Dedifferentiated amniotic fluid mesenchymal stem cell (primary cell): Measurements from ENCODE around the gene EVC2.

Source experiments
- DNase-seq: peaks from one replicate; pipeline ENCODE4 v3.0.0-alpha.2; 2016; ENCODE audit errors: extremely low spot score

EVC2 gene

DNA sequence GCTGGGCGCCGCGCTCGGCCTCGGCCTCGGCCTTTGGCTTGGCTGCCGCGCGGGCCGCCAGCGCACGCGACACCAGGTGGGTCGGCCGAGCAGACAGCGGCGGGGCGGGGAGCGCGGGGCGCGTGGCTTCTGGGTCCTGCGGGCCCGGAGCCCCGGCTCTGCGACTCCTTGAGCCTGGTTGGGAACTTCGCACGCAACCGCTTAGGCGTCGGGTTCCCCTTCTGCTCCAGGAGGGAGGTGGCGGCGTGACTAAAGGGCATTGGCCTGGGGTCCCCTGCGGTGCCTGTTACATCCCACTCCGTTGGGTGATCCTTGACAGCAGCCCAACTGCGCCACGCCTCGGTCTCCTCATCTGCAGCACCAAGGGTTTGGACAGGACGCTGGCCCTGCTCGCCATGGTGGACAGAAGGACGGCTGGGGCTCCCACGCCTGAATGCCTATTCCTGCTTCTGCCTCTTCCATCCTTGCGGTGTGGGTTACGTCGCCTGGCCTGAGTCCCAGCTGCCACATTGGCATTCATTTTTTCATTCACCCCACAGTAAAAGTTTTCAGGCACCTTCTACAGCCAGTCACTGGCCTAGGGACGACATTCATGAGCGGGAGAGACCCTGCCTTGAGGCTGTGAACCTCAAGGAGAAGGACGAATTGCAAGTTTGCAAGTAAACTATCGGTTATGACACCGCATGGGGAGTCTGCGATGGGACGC lies 3.3 kb upstream of the EVC2 start:
- peak; percentile 39 for DNase-seq

- DNase-seq, result peak; percentile 84
Observed at GRCh38 chr4:5710961-5711478, 2.7 kb upstream of the EVC2 start, which contains the start of gene EVC. Gene EVC (plus strand): TSS chr4:5711201. CDS start chr4:5711381, 180 bp downstream.

DNA sequence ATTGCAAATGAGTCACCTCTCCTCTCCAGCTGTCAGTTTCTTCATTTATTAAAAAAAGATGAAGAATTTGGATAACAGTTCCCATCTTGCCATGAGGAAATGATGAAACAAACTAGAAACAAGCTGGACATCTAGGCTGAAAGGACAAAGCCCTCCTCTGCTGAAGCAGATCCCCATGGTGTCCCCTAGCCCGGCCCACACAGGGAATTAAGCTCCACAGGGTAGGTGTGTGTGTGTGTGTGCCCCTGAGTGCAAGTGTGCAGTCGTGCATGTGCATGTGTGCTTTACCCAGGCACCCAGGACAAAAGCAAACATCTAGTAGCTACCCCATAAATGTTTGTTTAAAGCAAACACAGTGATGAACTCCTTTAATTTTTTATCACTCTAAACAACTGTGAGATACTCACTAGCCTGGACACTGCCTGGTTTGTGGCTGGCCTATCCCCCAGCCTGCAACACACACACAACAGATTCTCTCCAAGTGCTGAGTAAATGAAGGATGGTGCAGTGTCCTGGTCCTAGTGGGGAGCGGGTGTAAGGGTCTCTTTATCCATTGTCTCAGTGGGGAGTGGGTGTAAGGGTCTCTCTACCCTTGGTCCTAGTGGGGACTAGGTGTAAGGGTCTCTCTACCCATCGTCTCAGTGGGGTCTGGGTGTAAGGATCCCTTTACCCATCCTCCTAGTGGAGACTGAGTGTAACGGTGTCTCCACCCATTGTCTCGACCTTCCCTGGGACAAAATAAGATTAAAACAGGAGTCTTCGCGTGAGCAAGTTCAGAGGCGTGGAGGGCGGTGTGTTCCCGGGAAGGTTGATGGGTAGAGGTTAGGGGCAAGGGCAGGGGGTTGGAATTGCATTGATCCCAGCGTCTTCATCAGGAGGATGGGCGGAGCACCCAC lies 2.0 kb upstream of the EVC2 start:
- DNase-seq, result peak; percentile 26

GRCh38 chr4:5709207-5709575 lies 832 bp upstream of the EVC2 start:
- DNase-seq, result no peak

- no peak for DNase-seq
Observed at GRCh38 chr4:5707778-5708448, 446 bp downstream of the EVC2 start.

DNA sequence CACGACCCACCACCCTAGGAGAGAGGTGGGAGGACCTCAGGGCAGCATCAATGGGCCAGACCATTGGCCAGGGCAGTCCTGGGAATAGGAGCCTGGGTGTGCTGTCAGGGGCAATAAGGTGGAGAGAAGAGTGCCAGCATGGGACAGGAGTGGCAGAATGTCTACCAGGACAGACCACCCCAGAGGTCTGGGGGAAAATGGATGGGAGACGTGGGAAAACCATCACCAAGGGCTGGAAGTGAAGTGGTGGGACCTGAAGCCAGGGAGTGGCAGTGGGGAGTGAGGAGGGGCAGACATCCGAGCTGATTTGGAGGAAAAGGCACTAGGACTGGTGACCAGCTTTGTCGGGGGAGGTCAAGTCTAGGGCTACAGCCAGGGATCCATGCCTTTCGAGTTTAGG lies 993 bp downstream of the EVC2 start:
- DNase-seq, result no peak

DNA sequence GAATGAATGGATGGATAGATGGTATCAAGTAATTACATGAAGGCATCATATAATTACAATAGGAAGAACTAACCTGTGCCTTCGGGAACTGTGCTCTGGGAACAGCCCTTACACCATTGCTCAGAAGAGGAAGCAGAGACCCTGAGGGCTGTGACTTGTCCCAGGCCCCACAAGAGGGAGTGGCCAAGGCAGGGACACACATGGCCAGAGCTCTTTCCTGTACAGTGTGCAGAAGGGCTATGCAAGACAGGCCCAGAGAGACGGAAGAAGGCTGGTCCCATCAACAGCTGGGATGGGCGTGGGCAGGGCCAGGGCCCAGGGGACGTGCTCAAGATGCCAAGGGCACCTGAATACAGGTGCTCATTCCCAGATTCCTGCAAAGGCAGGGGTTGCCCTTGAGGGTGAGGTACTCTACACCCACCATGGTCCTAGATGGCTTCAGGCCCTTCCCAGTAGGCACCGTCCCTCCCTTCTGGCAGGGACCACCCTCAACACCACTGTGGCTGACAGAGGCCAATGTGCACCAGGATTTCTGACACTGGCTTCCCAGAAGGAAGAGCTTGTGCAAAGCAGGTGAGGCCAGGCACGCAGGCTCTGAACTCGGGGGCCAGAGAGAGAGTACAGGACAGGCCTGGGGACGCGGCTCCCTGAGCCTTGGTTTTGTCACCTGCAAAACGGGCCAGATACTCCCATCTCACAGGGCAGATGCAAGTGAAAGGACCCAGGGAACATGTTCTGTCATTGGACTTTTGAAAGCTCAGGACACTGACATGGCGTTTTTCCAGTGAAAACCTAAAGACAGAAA lies 1.7 kb downstream of the EVC2 start:
- DNase-seq, result no peak

GRCh38 chr4:5705647-5706320 lies 2.6 kb downstream of the EVC2 start:
- no peak for DNase-seq

- DNase-seq, result no peak
Observed at GRCh38 chr4:5704276-5704675, 4.1 kb downstream of the EVC2 start.

DNA sequence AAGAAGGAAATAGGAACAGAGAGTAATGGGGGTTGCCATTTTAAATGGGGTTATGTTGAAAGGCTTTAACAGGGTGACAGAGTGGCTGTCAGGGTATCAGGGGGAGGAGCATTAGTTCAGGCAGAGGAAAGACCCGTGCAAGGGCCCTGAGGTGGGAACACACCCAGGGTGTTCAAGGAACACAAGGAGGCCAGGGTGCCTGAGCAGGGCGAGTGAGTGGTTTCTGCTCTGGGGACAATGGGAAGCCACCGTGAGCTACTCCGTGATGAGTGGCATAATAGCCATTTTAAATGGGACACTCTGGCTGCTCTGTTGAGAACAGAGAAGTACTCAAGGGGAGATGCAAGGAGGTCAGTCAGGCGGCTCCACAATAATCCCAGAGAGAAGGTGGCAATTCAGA lies 4.5 kb downstream of the EVC2 start:
- DNase-seq, result no peak

DNA sequence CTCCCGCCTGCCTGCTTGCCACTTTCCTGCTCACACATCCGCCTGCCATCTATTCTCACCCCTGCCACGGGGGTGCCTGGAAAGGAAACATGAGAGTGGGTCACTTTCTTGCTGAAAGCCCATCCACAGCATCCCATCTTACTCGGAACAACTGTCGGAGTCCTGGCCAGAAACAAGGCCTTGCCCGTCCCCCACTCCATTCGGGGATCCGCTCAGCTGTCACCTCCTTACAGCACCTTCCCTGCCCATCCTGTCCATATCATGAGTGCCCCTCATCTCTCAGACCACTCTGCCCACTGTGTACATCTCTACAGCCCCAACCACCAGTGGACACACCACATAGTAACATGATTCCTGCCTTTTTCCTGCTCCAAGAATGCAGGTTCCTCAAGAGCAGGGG lies 6.4 kb downstream of the EVC2 start:
- DNase-seq, result no peak

- no peak for DNase-seq
Observed at GRCh38 chr4:5700459-5700858, 7.9 kb downstream of the EVC2 start.

DNA sequence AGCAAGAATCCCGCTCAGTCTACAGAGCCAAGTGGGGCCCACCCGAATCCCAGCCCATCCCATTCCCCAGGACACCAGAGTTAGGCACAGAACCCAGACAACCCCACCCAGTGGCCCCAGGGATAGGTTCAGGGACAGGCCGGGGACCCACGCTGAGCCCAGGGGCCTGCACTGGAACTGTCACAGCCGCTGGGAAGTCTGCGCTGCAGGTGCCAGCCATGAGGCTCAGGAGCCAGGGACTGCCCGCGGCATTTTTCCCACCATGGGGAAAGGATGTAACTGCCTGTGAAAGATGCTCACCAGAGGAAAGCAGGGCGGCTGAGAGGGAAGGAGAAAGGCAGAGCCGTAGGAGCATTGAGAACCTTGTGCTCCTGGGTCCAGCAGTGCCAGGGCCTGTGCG lies 12.0 kb downstream of the EVC2 start:
- DNase-seq, result no peak

GRCh38 chr4:5693871-5694270 lies 14.5 kb downstream of the EVC2 start:
- DNase-seq, result no peak

- no peak for DNase-seq
Observed at GRCh38 chr4:5691491-5692132, 16.7 kb downstream of the EVC2 start.

- DNase-seq, result no peak
Observed at GRCh38 chr4:5689065-5689464, 19.3 kb downstream of the EVC2 start.

- DNase-seq, result no peak
Observed at GRCh38 chr4:5686338-5686737, 22.0 kb downstream of the EVC2 start.

DNA sequence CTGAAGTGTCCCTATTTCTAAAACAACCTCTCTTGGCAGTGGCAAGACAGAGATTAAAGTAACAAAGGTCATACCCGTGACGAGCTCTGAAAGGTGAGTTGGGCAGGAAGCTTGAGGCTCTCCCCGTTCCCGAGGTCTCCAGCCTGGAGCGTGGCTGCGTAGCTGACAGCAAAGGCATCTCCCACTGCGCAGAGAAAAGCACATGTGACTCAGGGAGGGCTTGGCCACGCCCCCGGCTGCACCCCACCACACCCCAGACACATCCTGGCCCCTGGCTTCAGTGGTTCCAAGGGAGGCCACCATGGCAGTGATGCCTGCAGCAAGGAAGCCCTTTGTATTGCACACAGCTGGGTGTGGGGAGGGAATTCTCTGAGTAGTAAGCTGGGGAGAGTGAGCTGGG lies 23.1 kb downstream of the EVC2 start:
- DNase-seq, result no peak

- DNase-seq, result no peak
Observed at GRCh38 chr4:5683566-5683965, 24.8 kb downstream of the EVC2 start.

DNA sequence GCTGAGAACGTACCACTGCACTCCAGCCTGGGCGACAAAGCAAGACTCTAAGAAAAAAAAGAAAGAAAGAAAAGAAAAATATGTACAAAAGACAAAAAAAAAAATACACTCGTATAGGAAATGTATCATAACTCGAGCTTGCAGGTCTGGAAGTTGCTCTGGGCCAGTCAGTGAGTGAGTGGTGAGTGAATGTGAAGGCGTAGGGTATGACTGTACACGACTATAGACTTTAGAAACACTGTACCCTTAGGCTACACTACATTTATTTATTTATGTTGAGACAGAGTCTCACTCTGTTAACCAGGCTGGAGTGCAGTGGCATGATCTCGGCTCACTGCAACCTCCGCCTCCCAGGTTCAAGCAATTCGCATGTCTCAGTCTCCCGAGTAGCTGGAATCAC lies 29.4 kb downstream of the EVC2 start:
- DNase-seq, result no peak
